Activated CD4-positive, alpha-beta T cell treated with anti-CD3 and anti-CD28 coated beads for 24 hours (primary cell): ENCODE measurements around the gene CAMK2D.

Experiments
- DNase-seq, 2 donors: peaks; one replicate each; pipeline ENCODE4 v3.0.0-alpha.2; 2020; ENCODE audit warnings: low read depth in 2 of 2

Gene CAMK2D

GRCh38 chr4:113440371-113440770, 321.2 kb downstream of the CAMK2D start:
- DNase-seq = no peak

- no peak for DNase-seq
These were observed 322.9 kb downstream of the CAMK2D start for GRCh38 chr4:113438596-113438995.

- DNase-seq = no peak
These were observed 324.4 kb downstream of the CAMK2D start for GRCh38 chr4:113437129-113437528.

- no peak for DNase-seq
These were observed 325.2 kb downstream of the CAMK2D start for GRCh38 chr4:113436360-113436759.

- no peak for DNase-seq
These were observed 325.6 kb downstream of the CAMK2D start for GRCh38 chr4:113435893-113436292.

- DNase-seq = no peak
These were observed 327.3 kb downstream of the CAMK2D start for GRCh38 chr4:113434247-113434587.

GRCh38 chr4:113433536-113434246, 327.8 kb downstream of the CAMK2D start:
- no peak for DNase-seq

GRCh38 chr4:113433116-113433515, 328.4 kb downstream of the CAMK2D start:
- DNase-seq = no peak

GRCh38 chr4:113423631-113424030, 337.9 kb downstream of the CAMK2D start:
- DNase-seq = no peak

- no peak for DNase-seq
These were observed 340.6 kb downstream of the CAMK2D start for GRCh38 chr4:113420938-113421337.

GRCh38 chr4:113419631-113420030, 341.9 kb downstream of the CAMK2D start:
- no peak for DNase-seq

- DNase-seq = no peak
These were observed 350.0 kb downstream of the CAMK2D start for GRCh38 chr4:113411496-113411938.

- DNase-seq = no peak
These were observed 350.9 kb downstream of the CAMK2D start for GRCh38 chr4:113410686-113411085.

- no peak for DNase-seq
These were observed 352.4 kb downstream of the CAMK2D start for GRCh38 chr4:113409181-113409580.

GRCh38 chr4:113407409-113407808, 354.1 kb downstream of the CAMK2D start:
- no peak for DNase-seq

- DNase-seq = no peak
These were observed 354.9 kb downstream of the CAMK2D start for GRCh38 chr4:113406723-113407016.

- no peak for DNase-seq
These were observed 355.4 kb downstream of the CAMK2D start for GRCh38 chr4:113405874-113406722.

GRCh38 chr4:113404841-113405240, 356.7 kb downstream of the CAMK2D start:
- DNase-seq = no peak

GRCh38 chr4:113404167-113404571, 357.4 kb downstream of the CAMK2D start:
- DNase-seq = no peak
